Uterus (tissue), 2 donors: Measurements from ENCODE around the gene NFE2L3.

Experiments used
- CTCF ChIP-seq, 4 experiments: fragments of 200-600 bp in 2 of 4; fragments of 450-650 bp in 2 of 4; sonication (generic) in 2 of 4; IDR thresholded peaks; one replicate each; pipeline ENCODE4 v1.5.1; 2016 to 2019; ENCODE audit warnings: antibody characterized with exemption in 4 of 4, mild to moderate bottlenecking in 2 of 4, moderate library complexity in 1 of 4
- POLR2A ChIP-seq, 2 donors: fragments of 450-650 bp; IDR thresholded peaks; one replicate each; pipeline ENCODE4 v1.6.1; 2016; ENCODE audit warnings: antibody characterized with exemption in 2 of 2, mild to moderate bottlenecking in 1 of 2, moderate library complexity in 1 of 2

- TF ChIP-seq CTCF (IDR thresholded peaks at IDR 0.05) (no peak), POLR2A (IDR thresholded peaks at IDR 0.05) (no peak)
Observed at GRCh38 chr7:26140380-26140779, 11.6 kb upstream of the NFE2L3 start.
